SHP77 (cell line): Measurements from ENCODE around the gene WDR4.
"Not testable (repeated sequence)": the region's sequence is repeated elsewhere in the genome, so short reads cannot be mapped to it uniquely, and the experiment has no call there.

Experiments used
- DNase-seq, 2 experiments: peaks; one replicate each; lab custom pipeline; 2025; lab: John Stamatoyannopoulos, UW

The WDR4 gene

DNA sequence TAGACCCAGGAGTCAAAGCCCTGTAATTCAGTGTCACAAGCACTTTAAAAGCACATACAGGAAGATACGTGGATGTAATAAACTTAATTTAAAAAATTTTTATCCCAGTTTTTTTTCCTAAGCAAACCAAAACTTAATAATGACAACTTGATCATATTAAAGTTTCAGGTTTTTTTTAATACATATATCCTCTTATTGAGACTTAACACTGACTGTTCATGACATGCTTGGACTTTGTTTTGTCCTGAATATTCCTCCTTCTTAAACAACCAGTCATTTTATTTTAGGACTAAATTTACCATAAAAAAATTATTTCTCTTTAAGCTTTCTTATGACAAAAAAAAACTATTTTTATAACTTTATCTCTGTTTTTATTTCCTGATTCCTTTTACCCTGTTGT lies 64.1 kb downstream of the WDR4 start:
- DNase-seq, result no peak

DNA sequence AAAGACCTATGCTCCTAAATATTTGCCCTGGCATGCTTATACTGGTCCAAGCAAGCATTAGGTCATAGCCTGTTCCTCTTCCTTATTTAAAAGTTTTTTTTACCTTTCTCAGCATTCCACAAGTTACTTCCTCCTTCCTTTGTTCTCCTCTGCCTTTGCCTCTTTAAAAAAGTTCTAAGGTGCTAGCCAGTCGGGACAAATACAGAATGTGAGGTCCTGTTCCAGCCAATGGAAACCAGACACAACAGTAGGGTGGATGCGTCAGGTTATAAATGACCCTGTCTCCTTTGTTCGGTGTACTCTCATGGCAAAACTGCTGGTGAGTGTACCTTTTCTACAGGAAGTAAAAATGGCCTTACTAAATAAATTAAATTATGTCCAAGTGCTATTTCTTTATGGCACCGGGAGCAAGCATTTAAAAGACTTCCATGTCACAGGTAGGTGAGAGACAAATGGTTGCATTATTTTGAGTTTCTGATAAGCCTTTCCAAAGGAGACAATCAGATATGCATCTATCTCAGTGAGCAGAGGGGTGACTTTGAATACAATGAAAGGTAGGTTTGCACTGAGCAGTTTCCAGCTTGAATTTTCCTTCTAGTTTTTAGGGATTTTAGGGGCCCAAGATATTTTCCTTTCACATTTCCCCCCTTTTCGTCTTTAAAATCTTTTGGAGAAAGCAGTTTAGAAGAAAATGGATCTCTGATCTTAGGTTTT lies 66.7 kb downstream of the WDR4 start:
- not testable (repeated sequence) for DNase-seq

DNA sequence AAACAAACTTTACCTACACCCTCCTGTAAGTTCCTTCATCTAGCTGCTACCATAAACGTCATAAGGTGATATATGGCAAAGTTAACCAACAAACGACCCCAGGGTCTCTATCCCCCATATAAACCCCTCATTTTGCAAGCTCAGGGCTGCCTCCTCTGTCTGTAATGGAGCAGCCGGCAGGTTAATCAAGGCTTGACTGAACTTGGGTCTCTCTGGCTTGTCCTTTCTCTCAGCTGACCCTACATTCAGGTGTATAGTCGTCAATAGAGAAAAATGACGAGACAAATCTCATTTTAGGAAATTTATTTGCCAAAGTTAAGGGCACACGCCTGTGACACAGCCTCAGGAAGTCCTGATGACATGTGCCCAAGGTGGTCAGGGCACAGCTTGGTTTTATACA lies 67.4 kb downstream of the WDR4 start:
- DNase-seq, result no peak

DNA sequence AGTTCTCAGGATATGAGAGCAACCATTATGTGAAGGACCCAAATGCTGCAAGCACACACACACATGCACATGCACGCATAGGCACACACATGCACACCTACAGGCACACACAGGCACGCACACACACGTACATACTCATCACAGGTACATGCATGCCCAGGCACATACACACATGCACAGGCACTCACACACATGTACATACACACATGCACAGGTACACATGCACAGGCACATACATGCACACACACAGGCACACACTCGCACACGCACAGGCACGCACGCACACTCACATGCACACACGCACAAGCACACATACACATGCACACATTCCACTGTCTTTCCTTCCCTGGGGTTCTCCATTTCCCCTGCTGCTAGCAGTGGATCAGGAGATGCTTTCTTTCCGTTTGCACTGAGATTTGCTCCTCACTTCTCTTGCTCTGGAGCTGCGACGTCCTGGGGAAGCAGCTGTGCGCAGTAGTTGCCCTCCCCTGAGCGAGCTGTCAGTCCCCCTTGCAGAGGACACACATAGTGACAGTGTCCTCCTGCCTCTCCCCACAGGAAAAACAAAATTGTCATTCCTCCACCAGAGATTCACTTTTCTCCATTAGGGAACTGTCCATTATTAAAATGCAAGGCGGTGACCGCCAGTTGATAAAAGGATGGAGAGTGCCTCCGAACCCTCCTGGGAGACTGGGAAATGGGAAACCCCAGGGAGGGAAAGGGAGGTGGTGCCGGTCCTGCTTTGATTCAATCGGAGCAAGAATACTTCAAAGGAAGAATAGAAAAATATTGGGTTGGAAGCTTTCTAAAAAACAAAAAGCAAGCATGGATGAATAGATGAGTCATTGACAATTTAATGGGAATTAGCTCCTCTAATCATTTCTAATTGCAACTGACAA lies 69.5 kb downstream of the WDR4 start:
- no peak for DNase-seq

DNA sequence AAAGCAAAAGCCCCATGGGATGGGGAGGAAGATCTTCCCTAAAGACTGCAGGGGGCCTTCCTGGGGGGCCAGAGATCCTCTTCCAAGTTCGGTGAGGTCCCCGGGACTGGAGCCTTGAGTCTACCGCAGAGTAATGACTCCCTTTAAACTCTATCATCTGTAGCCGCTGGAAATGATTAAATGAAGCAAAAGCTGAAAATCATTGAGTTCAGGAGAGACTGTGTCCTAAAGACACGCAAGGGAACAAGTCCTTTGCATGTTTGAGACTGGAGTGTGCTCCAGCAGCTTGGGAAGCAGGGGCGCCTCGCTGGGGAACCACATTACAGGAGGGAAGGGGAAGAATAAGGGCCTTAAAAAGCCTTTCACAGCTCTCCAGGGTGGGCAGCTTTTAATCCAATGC lies 70.2 kb downstream of the WDR4 start:
- no peak for DNase-seq

DNA sequence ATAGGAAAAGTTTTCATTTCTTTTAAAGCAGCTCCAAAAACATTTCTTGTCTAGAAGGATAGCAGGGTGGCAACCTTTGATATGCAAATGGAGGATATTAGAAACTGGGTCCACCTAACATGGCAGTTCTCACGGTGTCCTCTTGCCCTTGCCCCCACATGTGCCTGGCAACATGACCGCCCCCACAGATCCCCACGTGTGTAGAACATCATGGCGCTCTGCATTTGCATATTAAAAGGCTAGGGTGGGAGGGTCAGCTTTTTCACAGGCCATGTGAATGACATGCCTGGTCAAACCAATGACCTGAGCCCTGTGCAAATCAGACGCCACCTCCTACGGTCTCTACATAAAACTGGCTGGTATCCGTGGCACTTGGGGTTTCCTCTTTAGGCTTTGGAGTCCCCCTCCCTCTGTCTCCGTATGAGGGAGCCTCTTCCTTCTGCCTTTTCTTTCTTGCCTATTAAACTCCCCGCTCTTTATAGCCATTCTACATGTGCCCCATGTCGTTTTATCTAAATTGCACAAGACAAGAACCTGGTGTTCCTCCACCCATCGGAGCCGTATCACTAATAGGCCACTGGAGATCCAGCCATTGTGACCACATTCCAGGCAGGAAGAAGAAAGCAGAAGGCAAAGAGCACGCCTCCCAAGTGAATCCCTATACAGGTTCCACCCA lies 71.3 kb downstream of the WDR4 start:
- DNase-seq, result no peak

DNA sequence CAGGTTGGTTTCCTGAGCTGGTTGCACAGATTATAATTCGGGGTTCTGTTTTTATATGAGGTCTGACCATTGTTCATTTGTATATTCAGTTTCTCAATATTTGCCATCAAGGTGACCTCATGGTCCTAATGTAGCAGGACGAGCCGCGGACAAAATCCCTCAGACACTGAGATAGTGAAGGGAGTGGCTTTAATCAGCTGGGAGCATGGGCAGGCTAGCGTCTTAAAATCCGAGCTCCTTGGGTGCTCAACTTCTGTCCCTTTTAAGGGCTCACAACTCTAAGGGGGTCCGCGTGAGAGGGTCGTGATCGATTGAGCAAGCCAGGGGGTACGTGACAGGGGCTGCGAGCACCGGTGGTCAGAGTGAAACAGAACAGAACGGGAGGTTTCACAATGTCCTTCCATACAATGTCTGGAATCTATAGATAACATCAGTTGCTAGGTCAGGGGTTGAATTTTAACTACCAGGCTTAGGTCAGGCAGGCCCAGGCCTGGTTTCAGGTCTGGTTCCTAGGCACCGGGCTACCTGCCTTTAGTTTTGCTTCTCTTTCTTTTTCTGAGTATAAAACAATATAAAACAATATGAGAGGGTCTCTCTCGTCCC lies 71.9 kb downstream of the WDR4 start:
- not testable (repeated sequence) for DNase-seq

DNA sequence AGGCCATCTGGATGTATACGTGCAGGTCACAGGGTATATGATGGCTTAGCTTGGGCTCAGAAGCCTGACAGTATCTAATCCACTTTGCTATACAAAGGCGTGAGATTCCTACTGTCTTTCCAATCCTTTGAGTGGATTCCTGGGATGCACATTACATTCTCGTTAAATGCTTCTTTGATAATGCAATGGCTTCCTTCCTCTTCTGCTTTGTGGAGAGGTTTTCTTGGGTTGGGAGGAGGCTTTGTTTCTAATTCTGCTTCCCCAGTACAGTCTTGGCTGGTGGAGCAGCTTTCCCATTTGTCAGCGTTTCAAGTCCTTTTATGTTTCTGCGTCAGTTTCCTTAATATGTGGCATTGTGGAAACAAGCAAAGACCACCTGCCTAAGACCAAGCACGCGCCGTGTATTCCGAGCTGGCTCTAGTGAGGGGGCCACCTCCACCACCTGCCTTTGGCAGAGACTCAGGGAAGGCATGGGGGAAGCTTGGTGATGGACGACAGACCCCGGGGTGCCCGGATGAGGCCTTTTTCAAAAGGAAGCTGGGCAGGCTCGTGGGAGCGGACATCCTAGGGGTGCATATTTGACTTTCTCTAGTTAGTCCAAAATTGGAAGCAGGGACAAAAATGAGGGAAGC lies 72.7 kb downstream of the WDR4 start:
- no peak for DNase-seq

DNA sequence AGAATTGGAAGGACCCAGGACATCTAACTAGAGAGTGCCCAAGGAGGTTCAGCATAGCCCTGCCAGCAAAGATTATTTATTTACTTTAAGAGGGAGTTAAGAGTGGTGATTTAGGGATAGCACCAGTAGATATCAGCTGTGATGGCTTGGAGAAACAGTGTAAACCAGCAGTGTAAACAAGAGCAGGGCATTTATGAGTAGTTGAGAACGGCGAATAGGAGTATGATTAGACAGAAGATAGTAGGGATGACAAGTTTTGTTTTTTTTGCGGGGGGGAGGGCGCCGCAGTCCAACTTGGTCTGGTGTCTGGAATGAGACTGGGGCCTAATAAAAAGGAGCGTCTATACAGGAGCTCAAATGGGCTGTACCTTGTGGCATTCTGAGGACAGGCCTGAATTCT lies 77.7 kb downstream of the WDR4 start:
- DNase-seq, result not testable (repeated sequence)

DNA sequence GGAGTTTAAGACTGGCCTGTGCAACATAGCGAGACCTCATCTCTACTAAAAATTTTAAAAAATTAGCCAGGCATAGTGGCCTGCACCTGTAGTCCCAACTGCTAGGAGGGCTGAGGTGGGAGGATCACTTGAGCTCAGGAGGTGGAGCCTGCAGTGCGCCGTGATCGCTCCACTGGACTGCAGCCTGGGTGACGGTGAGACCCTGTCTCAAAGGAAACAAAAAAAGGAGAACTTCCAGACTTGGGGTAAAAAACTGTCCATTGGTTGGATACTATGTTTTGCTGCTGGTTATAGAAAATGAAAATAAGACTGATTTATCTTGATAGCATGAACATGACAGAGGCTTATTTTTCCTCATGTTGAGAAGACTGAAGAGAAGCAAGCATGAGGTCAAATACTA lies 79.4 kb downstream of the WDR4 start:
- DNase-seq, result no peak

DNA sequence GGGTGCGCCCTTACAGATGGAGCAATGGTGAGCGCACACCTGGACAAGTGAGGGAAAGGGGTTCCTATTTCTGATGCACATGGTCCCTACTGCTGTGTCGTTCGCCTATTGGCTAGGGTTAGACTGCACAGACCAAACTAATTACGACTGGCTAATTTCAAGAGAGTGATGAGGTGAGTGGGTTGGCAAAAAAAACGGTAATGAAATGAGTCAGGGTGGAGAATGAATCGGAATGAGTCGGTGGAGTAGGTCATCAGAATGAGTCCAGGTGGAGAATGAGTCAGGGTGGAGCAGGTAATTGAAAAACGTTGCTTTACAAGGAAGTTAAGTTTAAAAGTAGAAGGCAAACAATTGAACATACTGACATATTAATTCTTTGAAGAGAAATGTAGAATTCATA lies 79.8 kb downstream of the WDR4 start:
- no peak for DNase-seq
